Activated CD4-positive, alpha-beta T cell treated with anti-CD3 and anti-CD28 coated beads for 1 hour (primary cell): ENCODE data around the gene THADA.
"Not testable (repeated sequence)": the region's sequence is repeated elsewhere in the genome, so short reads cannot be mapped to it uniquely, and the experiment has no call there.

ENCODE experiments used
- DNase-seq: peaks from one replicate; pipeline ENCODE4 v3.0.0-alpha.2; 2020

The THADA gene

DNA sequence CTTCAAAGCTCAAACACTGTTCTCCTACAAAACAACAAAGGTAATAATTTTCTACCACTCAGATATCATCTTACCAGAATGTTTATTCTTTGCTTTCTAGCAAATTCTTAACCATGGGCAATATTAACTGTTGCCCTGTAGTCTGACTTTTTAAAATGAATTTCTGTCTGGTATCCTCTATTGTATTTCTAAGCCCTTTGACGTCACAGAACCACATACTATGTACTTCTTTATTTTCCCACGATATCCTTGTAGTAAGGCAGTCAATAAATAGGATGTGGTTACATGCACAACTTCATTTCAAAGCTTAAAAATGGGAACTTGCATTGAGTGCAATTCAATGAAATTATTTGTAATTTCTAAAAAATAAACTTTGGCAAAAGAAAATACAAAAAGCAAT is 58.7 kb downstream of the THADA start:
- DNase-seq = no peak

DNA sequence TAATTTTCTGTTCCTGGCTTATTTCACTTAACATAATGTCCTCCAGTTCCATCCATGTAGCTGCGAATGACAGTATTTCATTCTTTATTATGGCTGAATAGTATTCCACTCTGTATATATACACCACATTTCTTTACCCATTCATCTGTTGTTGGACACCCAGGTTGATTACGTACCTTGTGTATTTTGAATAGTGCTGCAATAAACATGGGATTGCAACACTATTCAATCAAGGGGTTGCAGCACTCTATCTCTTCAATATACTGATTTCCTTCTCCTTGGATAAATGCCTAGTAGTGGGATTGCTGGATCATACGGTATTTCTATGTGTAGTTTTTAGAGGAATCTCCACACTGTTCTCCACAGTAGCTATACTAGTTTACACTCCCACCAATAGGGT is 61.3 kb downstream of the THADA start:
- no peak for DNase-seq

DNA sequence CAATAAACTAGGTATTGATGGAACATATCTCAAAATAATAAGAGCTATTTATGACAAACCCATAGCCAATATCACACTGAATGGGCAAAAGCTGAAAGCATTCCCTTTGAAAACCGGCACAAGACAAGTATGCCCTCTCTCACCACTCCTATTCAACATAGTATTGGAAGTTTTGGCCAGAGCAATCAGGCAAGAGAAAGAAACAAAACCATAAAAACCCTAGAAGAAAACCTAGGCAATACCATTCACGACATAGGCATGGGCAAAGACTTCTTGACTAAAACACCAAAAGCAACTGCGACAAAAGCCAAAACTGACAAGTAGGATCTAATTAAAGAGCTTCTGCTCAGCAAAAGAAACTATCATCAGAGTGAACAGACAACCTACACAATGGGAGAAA is 63.3 kb downstream of the THADA start:
- not testable (repeated sequence) for DNase-seq

- no peak for DNase-seq
These were observed 64.6 kb downstream of the THADA start for GRCh38 chr2:43531251-43531650.

DNA sequence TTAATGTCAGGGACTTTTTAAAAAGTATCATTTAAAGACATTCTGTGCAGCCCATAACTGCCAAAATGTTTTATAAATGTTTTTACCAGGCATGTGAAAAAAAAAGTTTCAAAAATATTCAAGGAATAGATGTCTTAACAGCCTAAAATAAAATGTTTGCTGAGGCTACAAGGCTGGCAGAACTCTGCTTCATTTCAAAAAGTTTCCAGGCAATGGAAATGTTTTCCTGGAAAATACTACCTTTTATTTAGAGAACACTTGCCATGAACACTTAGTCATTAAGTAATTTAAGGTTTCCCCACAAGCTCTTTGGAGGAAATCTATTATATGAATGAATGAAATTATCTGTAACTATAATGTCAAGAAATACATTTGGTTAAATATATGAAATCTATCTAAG is 68.8 kb downstream of the THADA start:
- DNase-seq = no peak

DNA sequence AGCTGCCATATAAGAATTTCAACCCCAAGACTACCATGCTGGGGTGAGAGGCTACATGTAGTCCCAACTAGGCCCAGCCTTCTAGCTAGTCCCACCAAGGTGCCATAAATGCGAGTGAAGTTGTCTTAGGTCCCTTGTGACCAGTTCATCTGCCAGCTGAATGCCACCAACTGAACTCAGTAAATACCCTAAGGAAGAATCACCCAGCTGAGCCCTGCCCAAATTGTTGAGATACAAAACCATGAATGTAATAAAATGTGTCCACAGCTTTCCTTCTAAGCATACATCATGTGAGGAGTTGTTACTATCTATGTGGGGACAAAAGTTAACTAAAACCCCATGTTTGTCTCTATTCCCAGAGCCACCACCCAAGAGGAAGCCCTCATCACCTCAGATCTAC is 70.3 kb downstream of the THADA start:
- no peak for DNase-seq

DNA sequence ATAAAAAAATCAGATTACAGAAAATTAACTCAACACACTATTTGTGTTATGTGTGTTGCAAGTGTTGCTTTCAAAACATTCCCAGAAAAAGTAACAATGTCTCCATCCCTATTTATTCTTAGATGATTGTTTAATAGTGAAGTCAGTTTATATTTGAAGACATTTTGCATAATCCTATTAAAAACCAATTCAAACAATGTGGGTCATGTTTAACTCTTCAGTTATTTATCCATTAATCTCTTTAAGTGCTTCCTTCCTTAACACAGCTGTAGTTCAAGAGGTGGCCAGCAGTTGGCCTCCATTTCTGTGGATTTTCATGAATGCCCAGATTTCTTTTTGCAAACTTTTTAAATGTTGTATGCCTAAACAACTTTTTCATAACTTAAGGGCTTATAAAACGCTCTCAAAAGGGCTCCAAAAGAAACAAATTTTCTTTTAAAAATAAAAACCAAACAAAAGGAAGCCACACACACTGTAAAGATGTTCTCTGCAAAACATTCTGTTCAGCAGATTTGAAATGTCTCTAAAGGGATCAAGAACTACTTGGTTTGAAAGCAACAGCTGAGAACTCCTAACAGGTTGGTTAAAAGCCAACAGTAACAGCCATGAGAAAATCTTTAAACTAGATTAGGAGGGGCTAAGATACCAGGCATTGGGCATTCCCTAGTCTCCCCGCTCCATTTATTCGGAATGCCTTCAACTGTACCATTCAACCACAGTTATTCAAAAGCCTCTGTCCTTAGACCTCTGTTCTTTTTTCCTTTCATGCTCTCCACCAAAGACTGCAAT is 71.5 kb downstream of the THADA start:
- DNase-seq = no peak

- DNase-seq = no peak
These were observed 73.7 kb downstream of the THADA start for GRCh38 chr2:43522177-43522576.

- DNase-seq = no peak
These were observed 74.3 kb downstream of the THADA start for GRCh38 chr2:43521568-43521967.

- DNase-seq = no peak
These were observed 74.9 kb downstream of the THADA start for GRCh38 chr2:43520919-43521318.

- no peak for DNase-seq
These were observed 76.1 kb downstream of the THADA start for GRCh38 chr2:43519643-43520221.

DNA sequence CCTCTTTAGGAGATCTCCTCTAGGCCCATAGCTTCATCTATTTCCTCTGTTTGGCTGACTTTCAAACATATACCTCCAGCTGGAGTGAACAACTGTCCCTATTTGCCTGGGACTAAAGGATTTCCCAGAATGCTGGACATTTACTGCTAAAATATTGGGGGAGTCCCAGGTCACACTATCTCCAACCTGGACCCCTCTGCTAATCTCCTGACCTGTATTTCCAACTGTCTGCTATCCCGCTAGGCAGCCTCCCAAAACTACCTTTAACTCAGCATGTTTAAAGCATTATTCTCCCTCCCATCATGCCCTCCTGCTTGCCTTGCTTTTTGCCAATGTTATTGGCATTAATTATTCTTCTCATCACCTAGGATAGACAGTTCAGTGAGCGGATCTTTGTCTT is 77.1 kb downstream of the THADA start:
- no peak for DNase-seq

DNA sequence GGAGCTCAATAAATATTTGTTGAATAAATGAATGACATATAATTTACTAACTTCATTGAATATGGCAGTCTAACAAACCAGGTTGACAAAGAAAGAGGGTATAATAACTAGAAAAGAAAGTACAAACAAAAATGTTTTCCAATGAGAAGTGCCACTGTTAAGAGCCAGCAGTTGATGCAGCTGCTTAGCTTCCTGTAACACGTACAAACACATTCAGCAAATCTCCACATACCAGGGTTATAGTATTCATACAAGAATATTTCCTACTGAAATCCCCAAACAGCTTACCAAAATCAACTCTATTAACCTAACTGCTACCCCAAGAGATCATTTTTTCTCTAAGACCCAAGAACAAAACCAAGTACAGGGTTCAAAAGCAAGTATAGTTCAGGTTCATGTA is 77.7 kb downstream of the THADA start:
- no peak for DNase-seq

- no peak for DNase-seq
These were observed 79.9 kb downstream of the THADA start for GRCh38 chr2:43515807-43516497.

DNA sequence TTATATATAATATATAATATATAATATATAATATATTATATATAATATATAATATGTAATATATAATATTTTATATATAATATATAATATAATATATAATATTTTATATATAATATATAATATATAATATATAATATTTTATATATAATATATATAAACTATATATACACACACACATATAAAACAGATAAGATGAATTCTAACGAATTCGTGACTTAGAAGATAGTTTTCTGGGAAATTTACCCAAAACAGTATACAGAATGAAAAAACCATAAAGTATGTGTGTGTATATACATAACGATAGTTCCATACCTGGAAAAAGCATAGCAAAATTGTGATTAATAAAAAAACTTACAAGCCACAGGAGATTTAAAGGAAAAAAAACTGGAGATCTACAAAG is 80.6 kb downstream of the THADA start:
- DNase-seq = no peak

- no peak for DNase-seq
These were observed 82.0 kb downstream of the THADA start for GRCh38 chr2:43513796-43514195.

DNA sequence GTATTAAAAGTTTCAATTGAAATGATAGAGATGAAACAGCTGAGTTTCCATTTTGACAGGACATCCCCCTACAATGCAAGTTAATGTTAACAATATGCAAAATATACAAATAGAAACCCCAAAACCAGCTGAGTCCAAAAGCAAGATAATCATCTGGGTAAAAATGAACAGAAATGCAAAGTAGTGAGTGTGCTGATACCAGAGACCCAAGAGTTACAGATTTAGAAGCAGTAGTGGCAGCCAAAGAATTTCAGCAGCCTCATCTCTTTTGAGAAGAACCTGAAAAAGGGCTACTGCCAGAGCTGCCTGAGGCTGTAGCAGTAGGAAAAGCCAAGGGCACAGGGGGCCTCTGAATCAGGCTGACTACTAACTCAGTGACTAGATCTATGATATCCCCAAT is 82.6 kb downstream of the THADA start:
- no peak for DNase-seq

GRCh38 chr2:43511199-43511598 is 84.6 kb downstream of the THADA start:
- DNase-seq = no peak

GRCh38 chr2:43509886-43510285 is 86.0 kb downstream of the THADA start:
- DNase-seq = no peak

GRCh38 chr2:43508209-43508608 is 87.6 kb downstream of the THADA start:
- DNase-seq = no peak

DNA sequence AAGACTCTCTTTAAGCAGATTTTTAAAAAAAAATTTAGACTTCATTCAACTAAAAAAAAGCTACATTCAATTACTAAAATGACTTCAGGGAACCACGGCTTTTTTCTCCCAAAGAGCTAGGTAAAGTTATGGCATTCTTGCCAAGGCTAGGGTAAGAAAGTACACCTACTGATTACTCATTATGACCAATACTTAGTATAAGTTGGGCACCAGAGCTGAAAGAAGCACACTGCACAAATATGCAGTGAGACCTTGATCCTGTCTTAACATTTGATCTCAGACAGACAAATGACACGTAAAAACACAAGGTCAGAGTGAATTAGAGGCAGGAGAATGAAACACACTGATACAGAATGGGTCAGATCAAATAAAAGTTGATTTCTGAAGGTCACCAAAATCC is 88.7 kb downstream of the THADA start:
- DNase-seq = no peak

DNA sequence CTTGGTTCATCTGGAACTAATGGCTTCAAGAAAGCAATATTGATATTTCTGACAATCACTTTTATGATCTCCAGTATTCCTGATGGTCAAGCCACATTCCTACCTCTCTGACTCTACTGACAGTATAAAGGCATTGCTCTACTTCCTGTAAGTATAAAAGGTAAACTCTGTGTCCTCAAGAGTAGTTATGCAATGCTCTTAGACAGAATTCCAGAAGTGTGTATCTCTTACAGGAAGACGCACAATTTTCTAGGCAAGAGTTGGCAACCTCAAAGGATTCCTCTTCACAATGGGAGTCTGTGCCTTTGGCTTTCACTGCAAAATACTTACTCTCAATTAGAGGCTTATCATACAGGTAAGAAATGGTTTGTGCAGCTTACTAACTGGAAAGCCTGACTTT is 100.1 kb downstream of the THADA start:
- DNase-seq = no peak

GRCh38 chr2:43493954-43494353 is 101.9 kb downstream of the THADA start:
- DNase-seq = no peak

GRCh38 chr2:43491065-43491639 is 104.7 kb downstream of the THADA start:
- no peak for DNase-seq
